ENCODE data around the gene DNMT1.
"Not testable (repeated sequence)": the region's sequence is repeated elsewhere in the genome, so short reads cannot be mapped to it uniquely, and the experiment has no call there.

The DNMT1 gene

GRCh38 chr19:10207026-10207425 is 12.3 kb upstream of the DNMT1 start:
- no peak for DNase-seq
- Histone ChIP-seq H3K23ac (ENCODE audit: low read length) (no peak overlapping the region), H2BK120ac (ENCODE audit: low read depth, low read length) (no peak overlapping the region), H3K18ac (ENCODE audit: low read length) (no peak overlapping the region), H2BK15ac (replicated peaks; ENCODE audit: low read depth) (no peak overlapping the region), H3K79me2 (ENCODE audit: control insufficient read depth, insufficient read depth, low read length) (no peaks in the 10 kb centered on the region), H4K8ac (ENCODE audit: low read depth, low read length) (no peak overlapping the region), H4K5ac (ENCODE audit: low read length) (no peak overlapping the region), H3K79me1 (ENCODE audit: low read length) (no peaks in the 10 kb centered on the region), H3K4me3 (ENCODE audit: low read length) (no peak overlapping the region), H3K27ac (ENCODE audit: low read depth, low read length) (no peak overlapping the region), H3K4me2 (ENCODE audit: low read length) (no peak overlapping the region), H3K9ac (ENCODE audit: low read length) (no peak overlapping the region), H3K27me3 (ENCODE audit: insufficient read depth, low read length, poor library complexity) (no peaks in the 10 kb centered on the region), H2AK5ac (ENCODE audit: low read length) (no peak overlapping the region), H3K36me3 (ENCODE audit: control insufficient read depth, insufficient read depth, low read length) (no peaks in the 10 kb centered on the region), H3K4me1 (ENCODE audit: control insufficient read depth, low read depth, low read length) (no peaks in the 10 kb centered on the region), H3K4ac (ENCODE audit: low read depth, low read length) (no peak overlapping the region), H2BK5ac (ENCODE audit: low read length) (no peak overlapping the region), H3K56ac (ENCODE audit: low read length) (no peak overlapping the region)
- no CpG with 5 or more reads among the region's 1 CpG for WGBS (ENCODE audit: extremely low coverage, insufficient coverage, low lambda C conversion rate)

- Histone ChIP-seq H2BK15ac (replicated peaks; ENCODE audit: low read depth) (no peak overlapping the region), H2BK120ac (ENCODE audit: low read depth, low read length) (no peak overlapping the region), H3K79me2 (ENCODE audit: control insufficient read depth, insufficient read depth, low read length) (no peaks in the 10 kb centered on the region), H3K36me3 (ENCODE audit: control insufficient read depth, insufficient read depth, low read length) (no peaks in the 10 kb centered on the region), H3K4me3 (ENCODE audit: low read length) (no peak overlapping the region), H3K27ac (ENCODE audit: low read depth, low read length) (no peak overlapping the region), H3K4ac (ENCODE audit: low read depth, low read length) (no peak overlapping the region), H2BK5ac (ENCODE audit: low read length) (no peak overlapping the region), H3K4me2 (ENCODE audit: low read length) (no peak overlapping the region), H3K4me1 (ENCODE audit: control insufficient read depth, low read depth, low read length) (no peaks in the 10 kb centered on the region), H3K27me3 (ENCODE audit: insufficient read depth, low read length, poor library complexity) (no peaks in the 10 kb centered on the region), H3K79me1 (ENCODE audit: low read length) (no peaks in the 10 kb centered on the region), H3K9ac (ENCODE audit: low read length) (no peak overlapping the region), H4K8ac (ENCODE audit: low read depth, low read length) (no peak overlapping the region), H3K23ac (ENCODE audit: low read length) (no peak overlapping the region), H3K56ac (ENCODE audit: low read length) (no peak overlapping the region), H2AK5ac (ENCODE audit: low read length) (no peak overlapping the region), H3K18ac (ENCODE audit: low read length) (no peak overlapping the region), H4K5ac (ENCODE audit: low read length) (no peak overlapping the region)
- DNase-seq, result no peak
- no CpG with 5 or more reads among the region's 10 CpGs for WGBS (ENCODE audit: extremely low coverage, insufficient coverage, low lambda C conversion rate)
Observed at GRCh38 chr19:10206226-10206885, 11.6 kb upstream of the DNMT1 start.

GRCh38 chr19:10205636-10206035 is 10.9 kb upstream of the DNMT1 start:
- Histone ChIP-seq H2BK15ac (replicated peaks; ENCODE audit: low read depth) (no peak overlapping the region), H3K36me3 (ENCODE audit: control insufficient read depth, insufficient read depth, low read length) (no peaks in the 10 kb centered on the region), H2BK120ac (ENCODE audit: low read depth, low read length) (no peak overlapping the region), H2BK5ac (ENCODE audit: low read length) (no peak overlapping the region), H3K4me2 (ENCODE audit: low read length) (no peak overlapping the region), H3K27me3 (ENCODE audit: insufficient read depth, low read length, poor library complexity) (no peaks in the 10 kb centered on the region), H3K4ac (ENCODE audit: low read depth, low read length) (no peak overlapping the region), H3K4me3 (ENCODE audit: low read length) (no peak overlapping the region), H3K79me1 (ENCODE audit: low read length) (no peaks in the 10 kb centered on the region), H3K9ac (ENCODE audit: low read length) (no peak overlapping the region), H3K23ac (ENCODE audit: low read length) (no peak overlapping the region), H3K27ac (ENCODE audit: low read depth, low read length) (no peak overlapping the region), H2AK5ac (ENCODE audit: low read length) (no peak overlapping the region), H4K8ac (ENCODE audit: low read depth, low read length) (no peak overlapping the region), H3K4me1 (ENCODE audit: control insufficient read depth, low read depth, low read length) (no peaks in the 10 kb centered on the region), H3K18ac (ENCODE audit: low read length) (no peak overlapping the region), H3K56ac (ENCODE audit: low read length) (no peak overlapping the region), H4K5ac (ENCODE audit: low read length) (no peak overlapping the region), H3K79me2 (ENCODE audit: control insufficient read depth, insufficient read depth, low read length) (no peaks in the 10 kb centered on the region)
- no CpG with 5 or more reads among the region's 4 CpGs for WGBS (ENCODE audit: extremely low coverage, insufficient coverage, low lambda C conversion rate)
- no peak for DNase-seq

- DNase-seq, result no peak
- no CpG with 5 or more reads among the region's 3 CpGs for WGBS (ENCODE audit: extremely low coverage, insufficient coverage, low lambda C conversion rate)
- no peak overlapping the region for H2AK5ac ChIP-seq (ENCODE audit: low read length)
- no peak overlapping the region for H3K23ac ChIP-seq (ENCODE audit: low read length)
- no peaks in the 10 kb centered on the region for H3K27me3 ChIP-seq (ENCODE audit: insufficient read depth, low read length, poor library complexity)
- no peaks in the 10 kb centered on the region for H3K36me3 ChIP-seq (ENCODE audit: control insufficient read depth, insufficient read depth, low read length)
- H3K79me2 ChIP-seq (ENCODE audit: control insufficient read depth, insufficient read depth, low read length), result no peaks in the 10 kb centered on the region
- no peak overlapping the region for H3K56ac ChIP-seq (ENCODE audit: low read length)
- no peak overlapping the region for H4K5ac ChIP-seq (ENCODE audit: low read length)
- H3K27ac ChIP-seq (ENCODE audit: low read depth, low read length), result no peak overlapping the region
- H4K8ac ChIP-seq (ENCODE audit: low read depth, low read length), result no peak overlapping the region
- no peaks in the 10 kb centered on the region for H3K79me1 ChIP-seq (ENCODE audit: low read length)
- H3K18ac ChIP-seq (ENCODE audit: low read length), result no peak overlapping the region
- no peaks in the 10 kb centered on the region for H3K4me1 ChIP-seq (ENCODE audit: control insufficient read depth, low read depth, low read length)
- H2BK5ac ChIP-seq (ENCODE audit: low read length), result no peak overlapping the region
- no peak overlapping the region for H2BK120ac ChIP-seq (ENCODE audit: low read depth, low read length)
- H3K4me2 ChIP-seq (ENCODE audit: low read length), result no peak overlapping the region
- no peak overlapping the region for H3K4ac ChIP-seq (ENCODE audit: low read depth, low read length)
- no peak overlapping the region for H2BK15ac ChIP-seq (replicated peaks; ENCODE audit: low read depth)
- H3K9ac ChIP-seq (ENCODE audit: low read length), result no peak overlapping the region
- H3K4me3 ChIP-seq (ENCODE audit: low read length), result no peak overlapping the region
Observed at GRCh38 chr19:10203686-10204085, 8.9 kb upstream of the DNMT1 start.

- no CpG with 5 or more reads among the region's 3 CpGs for WGBS (ENCODE audit: extremely low coverage, insufficient coverage, low lambda C conversion rate)
Observed at GRCh38 chr19:10201176-10201575, 6.4 kb upstream of the DNMT1 start.

GRCh38 chr19:10200101-10200500 is 5.3 kb upstream of the DNMT1 start:
- H3K4me3 ChIP-seq (ENCODE audit: low read length); H3K4me2 ChIP-seq (ENCODE audit: low read length); H3K23ac ChIP-seq (ENCODE audit: low read length); H3K56ac ChIP-seq (ENCODE audit: low read length); H2BK120ac ChIP-seq (ENCODE audit: low read depth, low read length); H3K18ac ChIP-seq (ENCODE audit: low read length); H3K4ac ChIP-seq (ENCODE audit: low read depth, low read length); H3K79me2 ChIP-seq (ENCODE audit: control insufficient read depth, insufficient read depth, low read length); H4K5ac ChIP-seq (ENCODE audit: low read length); H3K27me3 ChIP-seq (ENCODE audit: insufficient read depth, low read length, poor library complexity); H3K9ac ChIP-seq (ENCODE audit: low read length); H3K36me3 ChIP-seq (ENCODE audit: control insufficient read depth, insufficient read depth, low read length); H3K4me1 ChIP-seq (ENCODE audit: control insufficient read depth, low read depth, low read length); H2BK5ac ChIP-seq (ENCODE audit: low read length); DNase-seq; H2AK5ac ChIP-seq (ENCODE audit: low read length); H4K8ac ChIP-seq (ENCODE audit: low read depth, low read length); H3K27ac ChIP-seq (ENCODE audit: low read depth, low read length); H2BK15ac ChIP-seq (replicated peaks; ENCODE audit: low read depth); H3K79me1 ChIP-seq (ENCODE audit: low read length): not testable (repeated sequence)
- WGBS (ENCODE audit: extremely low coverage, insufficient coverage, low lambda C conversion rate), result no CpG with 5 or more reads among the region's 15 CpGs

More at GRCh38 chr19:10201176-10201575, 6.4 kb upstream of the DNMT1 start:
- H3K36me3 ChIP-seq (ENCODE audit: control insufficient read depth, insufficient read depth, low read length), result no peaks in the 10 kb centered on the region
- no peaks in the 10 kb centered on the region for H3K79me1 ChIP-seq (ENCODE audit: low read length)
- no peak overlapping the region for H3K9ac ChIP-seq (ENCODE audit: low read length)
- no peak overlapping the region for H2BK120ac ChIP-seq (ENCODE audit: low read depth, low read length)
- no peak overlapping the region for H2AK5ac ChIP-seq (ENCODE audit: low read length)
- H3K4me3 ChIP-seq (ENCODE audit: low read length), result no peak overlapping the region
- H3K18ac ChIP-seq (ENCODE audit: low read length), result no peak overlapping the region
- no peak overlapping the region for H4K5ac ChIP-seq (ENCODE audit: low read length)
- no peak overlapping the region for H2BK15ac ChIP-seq (replicated peaks; ENCODE audit: low read depth)
- no peak overlapping the region for H3K23ac ChIP-seq (ENCODE audit: low read length)
- no peaks in the 10 kb centered on the region for H3K79me2 ChIP-seq (ENCODE audit: control insufficient read depth, insufficient read depth, low read length)
- no peak overlapping the region for H4K8ac ChIP-seq (ENCODE audit: low read depth, low read length)
- H3K4ac ChIP-seq (ENCODE audit: low read depth, low read length), result no peak overlapping the region
- no peak overlapping the region for H3K27ac ChIP-seq (ENCODE audit: low read depth, low read length)
- H3K4me2 ChIP-seq (ENCODE audit: low read length), result no peak overlapping the region
- H3K56ac ChIP-seq (ENCODE audit: low read length), result no peak overlapping the region
- DNase-seq, result no peak
- H3K4me1 ChIP-seq (ENCODE audit: control insufficient read depth, low read depth, low read length), result no peaks in the 10 kb centered on the region
- H2BK5ac ChIP-seq (ENCODE audit: low read length), result no peak overlapping the region
- no peaks in the 10 kb centered on the region for H3K27me3 ChIP-seq (ENCODE audit: insufficient read depth, low read length, poor library complexity)

Measured in mesendoderm (in vitro differentiated cells).